SK-N-SH (cell line): Measurements from ENCODE around the gene SOBP.

Experiments
- CTCF ChIP-seq: fragments of 200-600 bp; sonication (generic); IDR thresholded peaks from 2 replicates; pipeline ENCODE4 v1.6.1; 2017; ENCODE audit warnings: antibody characterized with exemption, mild to moderate bottlenecking, moderate library complexity
- EP300 ChIP-seq, 2 experiments: IDR thresholded peaks; 2 replicates each; pipeline versions ENCODE4 v1.4.0 to v1.6.1; 2012; ENCODE audit warnings: borderline replicate concordance in 1 of 2, low read depth in 1 of 2, low read length in 1 of 2
- JUND ChIP-seq: IDR thresholded peaks from 2 replicates; pipeline ENCODE4 v1.4.0; 2012
- MXI1 ChIP-seq: IDR thresholded peaks from 2 replicates; pipeline ENCODE4 v1.6.1; 2012; ENCODE audit warnings: mild to moderate bottlenecking, low read depth, low read length, improper control_type of control experiment
- NFIC ChIP-seq: IDR thresholded peaks from 2 replicates; pipeline ENCODE4 v1.4.0; 2012; ENCODE audit warnings: borderline replicate concordance
- POLR2AphosphoS5 ChIP-seq: IDR thresholded peaks from 2 replicates; pipeline ENCODE4 v1.6.1; 2012; ENCODE audit warnings: low read depth, low read length
- RAD21 ChIP-seq: IDR thresholded peaks from 2 replicates; pipeline ENCODE4 v1.6.1; 2012; ENCODE audit warnings: mild to moderate bottlenecking, low read length
- USF2 ChIP-seq: fragments of 150-350 bp; IDR thresholded peaks from 2 replicates; pipeline ENCODE4 v1.6.1; 2017; ENCODE audit warnings: antibody characterized with exemption, low read length, low read depth, borderline replicate concordance
- ZBTB33 ChIP-seq: IDR thresholded peaks from 2 replicates; pipeline ENCODE4 v1.4.0; 2012; ENCODE audit warnings: low read depth, borderline replicate concordance

DNA sequence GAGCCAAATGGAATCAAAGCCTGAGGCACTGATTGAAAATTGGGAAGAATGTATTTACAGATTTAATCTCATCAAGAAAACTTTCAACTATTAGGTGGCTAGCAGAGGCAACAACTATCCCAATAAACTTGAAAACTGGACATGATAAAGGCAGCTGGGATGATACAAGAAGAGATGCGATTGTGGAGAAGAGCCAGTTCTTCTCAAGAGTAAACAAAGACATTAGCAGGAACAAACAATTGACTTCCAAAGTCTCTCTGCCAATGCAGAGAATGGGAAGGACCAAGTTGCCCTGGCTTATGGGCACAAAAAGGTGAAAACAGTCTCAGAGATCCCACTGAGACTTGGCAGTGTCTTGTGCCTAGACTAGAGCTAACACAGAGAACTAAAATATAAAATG, 132.4 kb downstream of the SOBP start:
- no peak for TF ChIP-seq CTCF
- no peak for TF ChIP-seq JUND
- TF ChIP-seq NFIC = no peak
- TF ChIP-seq ZBTB33 = no peak
- no peak for TF ChIP-seq EP300 (IDR thresholded peaks at IDR 0.05; ENCODE audit: borderline replicate concordance in 1 of 2, low read depth in 1 of 2, low read length in 1 of 2)
- no peak for TF ChIP-seq POLR2AphosphoS5
- no peak for TF ChIP-seq USF2
- no peak for TF ChIP-seq MXI1
- no peak for TF ChIP-seq RAD21
